AG09319 (cell line): ENCODE measurements around the gene ABCB11.

Experiments
- DNase-seq: peaks from one replicate; pipeline ENCODE4 v3.0.0-alpha.2; 2010; ENCODE audit warnings: low read depth; ENCODE audit errors: extremely low read depth
- TF ChIP-seq, protein P1 (sequence below): IDR thresholded peaks from 2 replicates; pipeline ENCODE4 v1.5.1; 2011; ENCODE audit warnings: low read depth, mild to moderate bottlenecking, inconsistent platforms, low read length, moderate library complexity

ABCB11 gene

DNA sequence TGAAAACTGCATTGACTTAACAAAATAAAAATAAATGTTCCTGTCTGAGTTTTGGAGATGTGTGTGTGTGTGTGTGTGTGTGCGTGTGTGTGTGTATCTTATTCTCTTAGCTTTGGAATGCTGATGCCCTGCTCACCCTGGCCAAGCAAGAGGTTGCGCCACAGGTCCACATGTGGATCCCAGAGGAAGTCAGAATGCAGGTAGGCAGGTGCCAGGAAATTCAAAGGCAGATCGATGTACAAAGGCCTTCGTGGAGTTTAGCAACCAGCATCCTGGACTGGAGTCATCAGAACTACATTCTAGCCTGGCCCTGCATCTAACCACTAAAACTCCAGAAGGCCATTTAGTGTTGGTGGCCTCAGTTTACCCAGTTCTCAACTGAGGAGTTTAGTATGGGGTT is 117.6 kb downstream of the ABCB11 start:
- TF ChIP-seq, protein P1, sequence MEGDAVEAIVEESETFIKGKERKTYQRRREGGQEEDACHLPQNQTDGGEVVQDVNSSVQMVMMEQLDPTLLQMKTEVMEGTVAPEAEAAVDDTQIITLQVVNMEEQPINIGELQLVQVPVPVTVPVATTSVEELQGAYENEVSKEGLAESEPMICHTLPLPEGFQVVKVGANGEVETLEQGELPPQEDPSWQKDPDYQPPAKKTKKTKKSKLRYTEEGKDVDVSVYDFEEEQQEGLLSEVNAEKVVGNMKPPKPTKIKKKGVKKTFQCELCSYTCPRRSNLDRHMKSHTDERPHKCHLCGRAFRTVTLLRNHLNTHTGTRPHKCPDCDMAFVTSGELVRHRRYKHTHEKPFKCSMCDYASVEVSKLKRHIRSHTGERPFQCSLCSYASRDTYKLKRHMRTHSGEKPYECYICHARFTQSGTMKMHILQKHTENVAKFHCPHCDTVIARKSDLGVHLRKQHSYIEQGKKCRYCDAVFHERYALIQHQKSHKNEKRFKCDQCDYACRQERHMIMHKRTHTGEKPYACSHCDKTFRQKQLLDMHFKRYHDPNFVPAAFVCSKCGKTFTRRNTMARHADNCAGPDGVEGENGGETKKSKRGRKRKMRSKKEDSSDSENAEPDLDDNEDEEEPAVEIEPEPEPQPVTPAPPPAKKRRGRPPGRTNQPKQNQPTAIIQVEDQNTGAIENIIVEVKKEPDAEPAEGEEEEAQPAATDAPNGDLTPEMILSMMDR, result no peak
- DNase-seq, result no peak

DNA sequence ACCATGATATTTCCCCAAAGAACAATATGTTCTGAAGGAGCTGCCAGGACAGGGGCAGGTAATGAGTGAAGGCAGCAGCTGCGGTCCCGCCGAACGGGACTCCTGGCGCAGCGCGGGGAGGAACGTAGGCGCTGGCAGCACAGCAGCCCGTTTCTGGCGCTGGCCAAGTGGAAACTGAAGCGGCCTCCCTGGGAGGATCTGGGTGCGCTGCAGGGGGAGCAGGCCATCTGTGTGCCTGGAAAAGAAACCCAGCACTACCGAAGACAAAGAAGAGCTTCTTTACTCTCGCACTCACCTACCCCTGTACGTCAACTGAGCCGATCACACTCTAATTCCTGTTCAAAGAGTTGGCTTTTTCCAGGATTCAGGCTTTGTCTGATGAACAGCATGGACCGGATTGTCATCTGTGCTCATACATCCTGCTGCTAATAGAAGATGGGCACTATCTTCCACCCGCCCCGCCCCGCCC is 118.2 kb downstream of the ABCB11 start:
- DNase-seq, result no peak
- TF ChIP-seq, protein P1, result no peak

GRCh38 chr2:168912466-168912865 is 118.7 kb downstream of the ABCB11 start:
- no peak for DNase-seq
- TF ChIP-seq, protein P1, result no peak

DNA sequence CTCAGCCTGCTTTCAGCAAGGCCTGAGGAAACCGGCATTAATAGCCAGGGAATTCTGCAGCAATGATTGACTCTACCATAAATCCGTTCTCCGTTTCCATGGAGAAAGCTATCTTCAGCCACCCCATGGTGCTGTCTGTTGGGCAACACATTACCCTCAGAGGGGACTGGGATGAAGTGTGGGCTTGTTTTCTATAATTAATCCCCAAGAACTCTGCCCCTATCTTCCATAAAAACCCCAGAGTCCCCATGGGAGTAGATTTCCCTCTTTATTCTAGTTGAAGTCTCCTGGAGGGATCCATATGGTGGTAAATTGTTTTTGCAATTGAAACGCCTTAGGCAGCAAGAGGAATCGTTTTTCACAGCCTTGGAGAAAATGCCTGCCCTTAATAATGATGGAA is 120.8 kb downstream of the ABCB11 start:
- TF ChIP-seq, protein P1, result no peak
- no peak for DNase-seq

DNA sequence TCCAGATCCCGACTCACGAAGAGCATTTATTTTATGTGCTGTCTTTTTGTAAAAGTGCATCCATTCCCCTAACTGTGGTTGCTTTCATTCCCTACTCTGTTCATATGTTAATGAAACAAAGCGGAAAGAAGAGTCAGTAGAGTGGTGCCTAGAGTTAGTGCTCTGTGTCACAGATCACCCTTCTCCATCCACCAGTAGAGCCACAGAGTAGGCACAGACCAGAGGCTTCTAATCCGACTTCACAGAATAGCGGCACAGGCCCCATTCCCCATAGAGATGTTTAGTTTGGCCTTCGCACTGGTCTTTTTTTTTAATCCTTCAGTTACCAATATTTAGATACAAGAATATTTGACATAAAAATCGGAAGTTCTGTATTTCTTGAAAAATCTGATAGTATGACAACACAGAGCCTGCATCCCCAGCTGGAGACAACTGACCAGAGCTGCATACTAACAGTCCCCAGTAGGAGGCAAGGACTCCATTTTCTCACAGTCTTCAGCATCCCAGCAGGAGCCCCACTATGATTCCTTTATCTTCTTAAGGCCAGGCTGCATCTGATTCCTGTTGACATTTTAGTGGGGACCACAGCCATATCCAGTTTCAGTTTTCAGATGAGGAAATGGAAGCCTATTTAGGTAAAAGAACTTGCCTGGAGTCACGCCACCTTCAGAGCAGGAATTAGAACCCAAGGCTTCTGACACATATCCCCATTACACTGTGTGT is 123.0 kb downstream of the ABCB11 start:
- no peak for DNase-seq
- TF ChIP-seq, protein P1, result no peak

- TF ChIP-seq, protein P1, result no peak
- DNase-seq, result no peak
Observed at GRCh38 chr2:168904358-168904757, 126.8 kb downstream of the ABCB11 start.

GRCh38 chr2:168903888-168904287 is 127.2 kb downstream of the ABCB11 start:
- TF ChIP-seq, protein P1, result no peak
- DNase-seq, result no peak
